GM18867 (cell line): ENCODE results near the gene DNMBP.
A peak's percentile ranks its signal among the peaks of the same experiment; 100 is the strongest.
"Not testable (repeated sequence)": the region's sequence is repeated elsewhere in the genome, so short reads cannot be mapped to it uniquely, and the experiment has no call there.

Source experiments
- ATAC-seq: cut with Tn5 transposase; IDR thresholded peaks from one replicate; pipeline ENCODE4 v1.9.1; 2021; ENCODE audit warnings: mild to moderate bottlenecking, moderate library complexity; ENCODE audit not compliant: unreplicated experiment

DNMBP gene

DNA sequence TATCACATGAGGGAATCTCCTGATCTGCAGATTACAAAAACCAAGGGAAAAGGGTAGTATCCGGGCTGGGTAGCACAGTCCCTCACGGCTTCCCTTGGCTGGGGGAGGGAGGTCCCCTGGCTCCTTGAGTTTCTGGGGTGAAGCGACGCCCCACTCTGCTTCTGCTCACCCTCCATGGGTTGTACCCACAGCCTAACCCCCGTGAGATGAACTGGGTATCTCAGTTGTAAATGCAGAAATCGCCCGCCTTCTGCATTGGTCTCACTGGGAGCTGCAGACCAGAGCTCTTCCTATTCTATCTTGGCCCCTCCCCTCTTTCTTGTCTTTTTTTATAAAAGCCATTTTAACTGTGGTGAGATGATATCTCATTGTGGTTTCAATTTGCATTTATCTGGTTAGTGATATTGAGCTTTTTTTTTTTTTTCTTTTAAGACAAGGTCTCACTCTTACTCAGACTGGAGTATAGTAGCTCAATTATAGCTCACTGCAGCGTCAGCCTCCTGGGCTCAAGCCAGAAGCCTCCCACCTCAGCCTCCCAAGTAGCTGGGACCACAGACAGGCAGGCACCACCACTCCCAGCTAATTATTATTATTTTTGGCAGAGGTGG is 139.5 kb downstream of the DNMBP start:
- no peak for ATAC-seq

- ATAC-seq, result no peak
Observed at GRCh38 chr10:99869581-99870122, 140.1 kb downstream of the DNMBP start.

- not testable (repeated sequence) for ATAC-seq
Observed at GRCh38 chr10:99867250-99867649, 142.5 kb downstream of the DNMBP start.

DNA sequence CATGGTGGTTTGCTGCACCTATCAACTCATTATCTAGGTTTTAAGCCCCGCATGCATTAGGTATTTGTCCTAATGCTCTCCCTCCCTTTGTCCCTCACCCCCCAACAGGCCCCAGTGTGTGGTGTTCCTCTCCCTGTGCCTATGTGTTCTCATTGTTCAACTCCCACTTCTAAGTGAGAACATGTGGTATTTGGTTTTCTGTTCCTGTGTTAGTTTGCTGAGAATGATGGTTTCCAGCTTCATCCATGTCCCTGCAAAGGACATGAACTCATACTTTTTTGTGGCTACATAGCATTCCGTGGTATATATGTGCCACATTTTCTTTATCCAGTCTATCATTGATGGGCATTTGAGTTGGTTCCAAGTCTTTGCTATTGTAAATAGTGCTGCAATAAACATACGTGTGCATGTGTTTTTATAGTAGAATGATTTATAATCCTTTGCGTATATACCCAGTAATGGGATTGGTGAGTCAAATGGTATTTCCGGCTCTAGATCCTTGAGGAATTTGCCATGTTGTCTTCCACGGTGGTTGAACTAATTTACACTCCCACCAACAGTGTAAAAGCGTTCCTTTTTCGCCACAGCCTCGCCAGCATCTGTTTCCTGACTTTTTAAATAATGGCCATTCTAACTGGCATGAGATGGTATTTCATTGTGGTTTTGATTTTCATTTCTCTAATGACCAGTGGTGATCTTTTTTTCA is 146.1 kb downstream of the DNMBP start:
- not testable (repeated sequence) for ATAC-seq

GRCh38 chr10:99860466-99860865 is 149.3 kb downstream of the DNMBP start:
- no peak for ATAC-seq

DNA sequence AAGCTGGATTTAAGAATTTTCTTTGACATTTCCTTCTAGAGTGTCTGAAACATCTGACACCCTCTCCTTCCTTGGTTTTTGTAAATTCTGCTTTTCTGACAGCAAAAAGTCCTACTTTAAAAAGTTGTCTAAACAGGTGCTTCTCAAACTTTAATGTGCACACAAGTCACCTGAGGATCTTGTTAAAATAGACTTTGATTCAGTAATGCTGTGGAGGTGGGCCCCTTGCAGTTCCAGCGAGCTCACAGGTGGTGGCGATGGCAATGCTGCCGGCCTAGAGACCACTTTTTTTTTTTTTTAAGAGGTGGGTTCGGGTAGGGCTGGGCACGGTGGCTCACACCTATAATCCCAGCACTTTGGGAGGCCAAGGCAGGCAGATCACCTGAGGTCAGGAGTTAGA is 150.2 kb downstream of the DNMBP start:
- no peak for ATAC-seq

- no peak for ATAC-seq
Observed at GRCh38 chr10:99858849-99859248, 150.9 kb downstream of the DNMBP start.

DNA sequence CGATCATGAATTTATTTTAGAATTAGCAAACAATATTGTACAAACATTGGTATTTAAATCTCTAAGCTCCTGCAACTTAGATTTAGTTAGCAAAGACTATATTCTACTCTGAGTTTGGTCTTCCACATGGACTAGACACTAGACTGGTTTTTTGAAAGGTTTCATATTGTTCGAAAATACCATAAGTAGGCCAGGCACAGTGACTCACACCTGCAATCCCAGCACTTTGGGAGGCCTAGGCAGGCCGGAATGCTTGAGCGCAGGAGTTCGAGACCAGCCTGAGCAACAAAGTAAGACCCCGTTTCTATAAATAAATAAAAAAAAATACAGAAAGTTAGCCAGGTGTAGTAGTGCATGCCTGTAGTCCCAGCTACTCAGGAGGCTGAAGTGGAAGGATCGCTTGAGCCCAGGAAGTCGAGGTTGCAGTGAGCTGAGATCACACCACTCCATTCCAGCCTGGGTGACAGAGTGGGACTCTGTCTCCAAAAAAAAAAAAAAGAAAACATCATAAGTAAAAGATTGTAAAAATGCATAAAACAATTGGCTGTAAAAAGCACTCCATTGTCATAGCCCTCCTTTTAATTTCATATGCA is 154.2 kb downstream of the DNMBP start:
- no peak for ATAC-seq

DNA sequence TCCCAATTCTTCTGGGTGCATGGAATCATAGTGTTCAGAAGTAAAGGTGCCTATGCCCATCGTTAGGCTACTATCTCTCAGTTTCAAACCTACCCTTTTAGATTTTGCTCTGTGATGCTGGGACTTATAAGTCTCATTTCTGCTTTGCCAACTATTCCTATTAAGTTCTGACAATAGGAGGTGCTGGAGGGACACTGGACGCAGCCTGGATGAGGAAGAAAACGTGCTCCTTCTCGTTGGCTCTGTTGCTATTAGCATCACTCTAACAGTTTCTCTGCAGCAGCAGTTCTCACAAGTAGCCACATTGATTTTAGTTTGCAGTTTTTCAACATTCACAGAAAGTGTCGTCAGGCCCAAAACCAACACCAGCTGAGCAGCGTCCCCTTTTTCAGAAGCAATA is 154.9 kb downstream of the DNMBP start:
- no peak for ATAC-seq

DNA sequence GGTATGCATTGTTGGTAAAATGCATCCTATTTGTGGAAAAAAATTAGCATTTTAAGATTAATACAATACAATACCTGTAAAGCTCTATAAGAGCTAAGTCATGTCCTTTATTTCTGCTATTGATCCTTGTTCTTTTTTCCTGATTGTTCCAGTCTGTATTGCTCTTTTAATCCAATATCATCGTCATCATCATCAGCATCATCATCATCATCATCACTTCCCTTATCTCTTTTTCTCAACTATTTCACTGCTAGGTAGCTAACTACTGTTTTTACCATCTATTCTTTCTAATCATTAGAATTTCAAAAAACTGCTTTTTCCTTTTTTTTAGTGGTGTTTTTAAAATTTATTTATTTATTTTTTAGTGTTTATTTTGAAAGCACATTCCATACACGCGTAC is 156.1 kb downstream of the DNMBP start:
- ATAC-seq, result no peak

DNA sequence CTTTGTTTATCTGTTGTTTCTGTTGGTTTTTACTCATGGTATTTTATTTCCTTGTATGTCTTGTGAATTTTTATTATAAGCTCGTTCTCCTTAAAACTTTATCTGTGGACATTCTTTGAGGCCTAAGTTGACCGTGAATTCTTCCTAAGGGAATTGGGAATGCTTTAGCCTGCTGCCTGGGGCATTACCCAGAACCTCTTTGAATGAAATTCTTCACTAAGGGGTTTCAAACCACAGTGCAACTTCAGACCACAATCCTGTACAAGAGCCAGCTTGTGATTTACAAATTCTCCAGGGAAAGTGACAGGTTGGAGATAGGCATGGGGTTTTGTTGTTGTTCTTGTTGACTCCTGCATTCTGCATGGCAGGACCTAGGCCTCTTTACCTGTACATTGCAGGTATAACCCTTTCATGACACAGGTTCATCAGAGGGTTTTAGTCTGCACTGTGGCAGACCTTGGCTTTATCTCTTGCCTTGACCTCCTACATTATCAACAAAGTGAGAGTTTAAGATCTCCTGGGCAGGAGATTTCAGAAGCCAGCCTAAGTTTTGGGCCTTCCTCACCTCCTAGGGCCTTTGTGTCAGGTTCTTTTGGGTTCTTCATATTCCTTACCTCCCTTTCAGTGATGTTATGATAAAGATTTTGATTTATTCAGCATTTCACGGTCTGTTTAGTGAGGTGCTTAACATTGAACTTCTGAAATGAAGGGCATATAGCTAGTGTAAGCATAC is 157.1 kb downstream of the DNMBP start:
- no peak for ATAC-seq

- no peak for ATAC-seq
Observed at GRCh38 chr10:99851825-99852224, 157.9 kb downstream of the DNMBP start.

DNA sequence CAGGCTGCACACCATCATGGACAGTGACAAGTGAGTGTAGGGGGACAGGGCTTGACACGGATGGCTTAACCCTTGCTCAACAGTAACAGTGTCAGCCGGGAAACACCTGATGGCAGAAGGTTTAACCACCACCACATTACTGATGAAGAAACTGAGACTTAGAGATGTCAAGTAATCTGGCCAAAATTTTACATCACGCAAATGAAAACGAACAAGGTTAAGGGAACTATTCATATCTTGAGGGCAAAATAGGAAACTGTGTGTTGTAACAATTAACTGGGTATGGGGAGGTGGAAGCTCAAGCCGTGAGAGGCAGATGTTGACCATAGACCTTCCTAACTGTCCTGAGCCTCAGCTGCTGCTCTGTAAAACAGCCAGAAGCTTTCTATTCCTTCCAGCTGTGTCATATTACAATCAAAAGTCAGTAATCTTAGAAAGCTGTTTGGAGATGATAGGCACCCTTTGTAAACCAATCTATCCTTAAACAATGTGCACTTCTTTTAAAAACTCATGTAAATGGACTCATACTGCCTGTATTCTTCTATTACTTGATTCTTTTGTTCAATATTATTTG is 158.9 kb downstream of the DNMBP start:
- ATAC-seq, result no peak

DNA sequence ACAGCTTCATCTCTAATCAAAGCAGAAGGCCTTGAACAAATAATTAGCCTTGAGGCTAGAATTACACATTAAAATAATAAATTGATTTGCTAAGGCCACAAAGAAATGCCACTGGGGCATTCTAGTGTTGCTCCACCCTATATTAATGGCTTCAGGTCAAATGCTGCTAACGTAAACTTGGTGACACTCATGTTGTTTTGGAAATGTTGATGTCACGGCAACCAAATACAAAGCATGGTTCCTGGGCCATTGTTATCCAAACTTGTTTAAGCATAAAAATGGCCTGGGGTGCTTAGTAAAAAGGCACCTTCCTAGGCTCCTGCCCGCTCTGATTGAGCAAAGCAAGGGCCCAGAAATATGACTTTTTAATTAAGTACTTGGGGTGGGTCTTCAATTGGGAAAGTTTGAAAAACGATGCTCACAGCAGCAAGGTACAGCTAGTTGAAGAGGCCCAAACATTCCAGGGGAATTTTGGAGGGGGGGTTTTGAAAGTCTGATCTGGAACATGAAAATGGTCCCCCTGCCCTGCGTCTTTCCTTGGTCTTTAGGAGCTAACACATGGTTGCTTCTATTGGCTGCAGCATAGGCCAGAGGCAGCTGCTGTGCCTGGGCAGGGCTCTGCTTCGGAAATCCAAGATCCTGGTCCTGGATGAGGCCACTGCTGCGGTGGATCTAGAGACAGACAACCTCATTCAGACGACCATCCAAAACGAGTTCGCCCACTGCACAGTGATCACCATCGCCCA is 159.6 kb downstream of the DNMBP start:
- ATAC-seq, result no peak

- ATAC-seq, result no peak
Observed at GRCh38 chr10:99849536-99849935, 160.2 kb downstream of the DNMBP start.

- no peak for ATAC-seq
Observed at GRCh38 chr10:99849057-99849456, 160.7 kb downstream of the DNMBP start.

DNA sequence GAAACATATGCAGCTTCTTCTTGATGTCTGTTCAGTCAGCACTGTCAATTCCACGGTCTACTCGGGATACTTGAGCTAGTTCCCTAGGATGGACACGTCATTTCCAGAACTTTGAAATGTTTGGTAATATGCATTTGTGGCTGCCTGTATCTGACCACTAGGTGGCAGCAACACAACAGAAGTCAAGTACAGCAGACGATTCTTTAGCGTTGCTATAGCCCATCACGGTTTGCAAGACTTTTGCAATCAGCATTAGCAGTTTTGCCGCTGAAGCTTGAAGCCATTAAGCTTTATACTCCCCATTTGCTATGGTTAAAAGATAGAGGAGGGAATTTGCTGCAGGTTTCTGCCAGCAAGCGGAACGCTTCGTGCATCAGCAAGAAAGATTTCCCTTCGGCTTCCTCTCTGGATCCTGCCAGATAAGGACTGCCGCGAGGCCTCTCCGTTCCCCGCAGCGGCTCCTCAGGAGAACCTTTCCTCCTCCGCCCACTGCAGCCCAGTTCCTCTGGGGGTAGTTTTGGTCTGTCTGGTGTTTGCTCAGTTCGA is 163.8 kb downstream of the DNMBP start:
- ATAC-seq, result peak; percentile 53

- no peak for ATAC-seq
Observed at GRCh38 chr10:99844433-99844955, 165.3 kb downstream of the DNMBP start.

- no peak for ATAC-seq
Observed at GRCh38 chr10:99843310-99843709, 166.4 kb downstream of the DNMBP start.

DNA sequence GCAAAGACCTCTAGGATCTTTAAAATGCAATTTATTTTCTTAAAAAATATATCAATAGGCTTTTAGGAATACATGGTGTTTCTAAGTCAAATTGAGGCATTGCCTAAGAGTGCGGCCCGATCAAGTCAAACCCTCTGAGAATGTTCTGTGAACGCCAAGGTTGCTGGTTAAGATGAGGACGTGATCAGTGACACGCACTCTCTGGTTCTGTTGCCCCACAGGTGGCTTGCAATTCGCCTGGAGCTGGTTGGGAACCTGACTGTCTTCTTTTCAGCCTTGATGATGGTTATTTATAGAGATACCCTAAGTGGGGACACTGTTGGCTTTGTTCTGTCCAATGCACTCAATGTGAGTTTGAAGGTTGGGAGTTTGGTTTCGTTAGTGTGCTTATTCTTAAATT is 168.0 kb downstream of the DNMBP start:
- no peak for ATAC-seq
